H9 (cell line): ENCODE measurements around the gene PARP1. TPM values are rescaled to one million over a fixed set of nuclear protein-coding genes. Genes with fewer than 3 reads are reported as not detected.

Experiments used
- DNase-seq: peaks from one replicate; pipeline ENCODE4 v3.0.0-alpha.2; 2017
- H2AFZ ChIP-seq: one replicate; pipeline ENCODE4 v1.6.1; 2013; ENCODE audit warnings: mild to moderate bottlenecking, low read length, control low read depth, moderate library complexity
- H2AK5ac ChIP-seq: 2 replicates; pipeline ENCODE4 v1.6.1; 2013; ENCODE audit warnings: low read length, control low read depth, mixed read lengths; ENCODE audit not compliant: insufficient read length
- H2BK120ac ChIP-seq: one replicate; pipeline ENCODE4 v1.6.1; 2013; ENCODE audit warnings: low read depth, mild to moderate bottlenecking, low read length, control low read depth, inconsistent platforms; ENCODE audit not compliant: poor library complexity, severe bottlenecking
- H2BK12ac ChIP-seq: 2 replicates; pipeline ENCODE4 v1.6.1; 2013; ENCODE audit warnings: low read length, control low read depth, mixed read lengths, low read depth; ENCODE audit not compliant: insufficient read length
- H2BK15ac ChIP-seq: 2 replicates; pipeline ENCODE4 v1.6.1; 2013; ENCODE audit warnings: low read depth, low read length, control low read depth
- H2BK20ac ChIP-seq: one replicate; pipeline ENCODE4 v1.6.1; 2013; ENCODE audit warnings: low read depth, mild to moderate bottlenecking, low read length, control low read depth, inconsistent platforms; ENCODE audit not compliant: poor library complexity, severe bottlenecking
- H2BK5ac ChIP-seq: 2 replicates; pipeline ENCODE4 v1.6.1; 2013; ENCODE audit warnings: low read length, control low read depth, mixed read lengths; ENCODE audit not compliant: insufficient read length
- H3K14ac ChIP-seq: 2 replicates; pipeline ENCODE4 v1.6.1; 2013; ENCODE audit warnings: low read length, control low read depth; ENCODE audit not compliant: insufficient read depth
- H3K18ac ChIP-seq: 2 replicates; pipeline ENCODE4 v1.6.1; 2013; ENCODE audit warnings: low read depth, mild to moderate bottlenecking, mixed read lengths, low read length, control low read depth; ENCODE audit not compliant: insufficient read length
- H3K23ac ChIP-seq: 2 replicates; pipeline ENCODE4 v1.6.1; 2013; ENCODE audit warnings: low read length, control low read depth, mixed read lengths, low read depth; ENCODE audit not compliant: insufficient read length
- H3K23me2 ChIP-seq: 2 replicates; pipeline ENCODE4 v1.6.1; 2013; ENCODE audit warnings: low read depth, mild to moderate bottlenecking, mixed read lengths, low read length, control low read depth; ENCODE audit not compliant: insufficient read length, poor library complexity, severe bottlenecking
- H3K27ac ChIP-seq: 2 replicates; pipeline ENCODE4 v1.5.1; 2013; ENCODE audit warnings: low read length, control low read depth, mixed read lengths, low read depth; ENCODE audit not compliant: insufficient read length
- H3K27me3 ChIP-seq: 2 replicates; pipeline ENCODE4 v1.6.1; 2013; ENCODE audit warnings: low read length, control low read depth, inconsistent platforms; ENCODE audit not compliant: insufficient read depth
- H3K4ac ChIP-seq: 2 replicates; pipeline ENCODE4 v1.6.1; 2013; ENCODE audit warnings: low read depth, mild to moderate bottlenecking, control low read depth, inconsistent platforms, low read length, moderate library complexity
- H3K4me1 ChIP-seq: 2 replicates; pipeline ENCODE4 v1.6.1; 2013; ENCODE audit warnings: low read length, control low read depth, inconsistent platforms; ENCODE audit not compliant: insufficient read depth
- H3K4me2 ChIP-seq: 2 replicates; pipeline ENCODE4 v1.6.1; 2013; ENCODE audit warnings: low read length, control low read depth, mixed read lengths; ENCODE audit not compliant: insufficient read length, insufficient read depth
- H3K56ac ChIP-seq: 2 replicates; pipeline ENCODE4 v1.6.1; 2013; ENCODE audit warnings: low read depth, mild to moderate bottlenecking, mixed read lengths, low read length, control low read depth; ENCODE audit not compliant: insufficient read length
- H3K79me1 ChIP-seq: 2 replicates; pipeline ENCODE4 v1.6.1; 2013; ENCODE audit warnings: low read depth, mild to moderate bottlenecking, moderate library complexity, low read length, control low read depth, inconsistent platforms; ENCODE audit not compliant: insufficient read depth, poor library complexity, severe bottlenecking
- H3K79me2 ChIP-seq: 2 replicates; pipeline ENCODE4 v1.6.1; 2013; ENCODE audit warnings: low read length, control low read depth, inconsistent platforms; ENCODE audit not compliant: insufficient read depth
- H3K9ac ChIP-seq: 2 replicates; pipeline ENCODE4 v1.6.1; 2013; ENCODE audit warnings: low read length, control low read depth, mixed read lengths; ENCODE audit not compliant: insufficient read length; ENCODE audit errors: extremely low read depth
- H3K9me3 ChIP-seq: one replicate; pipeline ENCODE4 v1.6.1; 2013; ENCODE audit warnings: low read depth, low read length, inconsistent platforms; ENCODE audit not compliant: control insufficient read depth
- H3T11ph ChIP-seq: one replicate; pipeline ENCODE4 v1.6.1; 2013; ENCODE audit warnings: mild to moderate bottlenecking, low read length, control low read depth, inconsistent platforms
- H4K20me1 ChIP-seq: one replicate; pipeline ENCODE4 v1.6.1; 2013; ENCODE audit not compliant: control insufficient read depth, insufficient read length, insufficient read depth
- H4K5ac ChIP-seq: 2 replicates; pipeline ENCODE4 v1.6.1; 2013; ENCODE audit warnings: low read depth, mild to moderate bottlenecking, mixed read lengths, low read length, control low read depth; ENCODE audit not compliant: insufficient read length
- H4K8ac ChIP-seq: replicated peaks from 2 replicates; pipeline ENCODE4 v1.6.1; 2013; ENCODE audit warnings: low read length, control low read depth, mixed read lengths, low read depth; ENCODE audit not compliant: insufficient read length
- H4K91ac ChIP-seq: 2 replicates; pipeline ENCODE4 v1.6.1; 2013; ENCODE audit warnings: low read depth, mild to moderate bottlenecking, moderate library complexity, mixed read lengths, low read length, control low read depth; ENCODE audit not compliant: insufficient read length
- H3K27ac Mint-ChIP-seq, 3 experiments: 2 replicates in 2 of 3; 3 replicates in 1 of 3; pipeline ENCODE4 v1.8.0; 2020 to 2021; ENCODE audit warnings: mixed read lengths in 3 of 3, mild to moderate bottlenecking in 1 of 3, moderate library complexity in 1 of 3
- H3K27me3 Mint-ChIP-seq: 2 replicates; pipeline ENCODE4 v1.8.0; 2021; ENCODE audit warnings: low read depth, mild to moderate bottlenecking, moderate library complexity, mixed read lengths
- H3K36me3 Mint-ChIP-seq, 3 experiments: 2 replicates in 2 of 3; 3 replicates in 1 of 3; pipeline ENCODE4 v1.8.0; 2020 to 2021; ENCODE audit warnings: low read depth in 3 of 3, mixed read lengths in 3 of 3; ENCODE audit not compliant: insufficient read depth in 1 of 3
- H3K4me1 Mint-ChIP-seq, 2 experiments: 2 replicates each; pipeline ENCODE4 v1.8.0; 2020; ENCODE audit warnings: mixed read lengths in 2 of 2
- H3K4me3 Mint-ChIP-seq, 2 experiments: 2 replicates in 1 of 2; 3 replicates in 1 of 2; pipeline ENCODE4 v1.8.0; 2020 to 2021; ENCODE audit warnings: mild to moderate bottlenecking in 2 of 2, mixed read lengths in 2 of 2, moderate library complexity in 1 of 2
- H3K9me3 Mint-ChIP-seq, 2 experiments: 2 replicates in 1 of 2; 3 replicates in 1 of 2; pipeline ENCODE4 v1.8.0; 2020; ENCODE audit warnings: mild to moderate bottlenecking in 2 of 2, mixed read lengths in 2 of 2, moderate library complexity in 1 of 2
- WGBS: extraction: QIAGEN DNeasy Blood & Tissue Kit; methylation state at CpG from one replicate; pipeline ENCODE4 v1.1.7; 2013; ENCODE audit warnings: missing lambda C conversion rate, low lambda C conversion rate, mixed read lengths; ENCODE audit not compliant: insufficient read length; ENCODE audit errors: extremely low coverage; 5-methylcytosine and 5-hydroxymethylcytosine counted together
- total RNA-seq: library from RNA; stranded (reverse); gene quantifications from 2 replicates; pipeline ENCODE4 v1.2.1, GENCODE V29; 2021
- TF ChIP-seq, protein P1 (sequence below): fragments of 200-600 bp; sonication (generic); conservative IDR thresholded peaks from 3 replicates; pipeline ENCODE4 v1.8.0; 2021; ENCODE audit warnings: antibody characterized with exemption, mild to moderate bottlenecking

The PARP1 gene
- total RNA-seq, 1 experiment from 2014 or later: 337 TPM

DNA sequence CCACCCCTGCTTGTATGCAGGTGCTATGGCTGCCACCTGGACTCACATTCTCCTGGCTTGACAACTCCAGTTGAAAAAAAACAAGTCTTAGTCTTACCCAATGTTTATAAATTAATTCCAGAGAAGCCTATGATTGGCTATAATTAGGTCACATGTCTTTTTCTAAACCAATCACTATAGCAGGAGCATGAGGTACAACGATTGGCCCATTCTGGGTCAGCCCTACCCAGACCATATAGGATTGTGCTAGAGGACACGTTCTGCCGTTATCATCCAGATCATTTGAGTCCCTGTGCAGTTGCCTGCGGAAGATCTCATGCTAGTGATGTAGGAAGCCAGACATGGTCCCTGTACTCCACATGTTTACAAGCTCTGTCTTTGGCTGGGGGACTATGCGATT is 41.9 kb upstream of the PARP1 start:
- H3K4me3 Mint-ChIP-seq: no peak overlapping the region
- Histone ChIP-seq H4K91ac (no peak overlapping the region), H2BK15ac (no peak overlapping the region), H2BK20ac (no peak overlapping the region), H3K56ac (no peak overlapping the region), H3K14ac (no peak overlapping the region), H3K9me3 (no peaks in the 10 kb centered on the region), H3K79me1 (no peaks in the 10 kb centered on the region), H2BK120ac (no peak overlapping the region), H3T11ph (no peak overlapping the region), H3K27me3 (no peaks in the 10 kb centered on the region), H2BK12ac (no peak overlapping the region), H4K8ac (no peak overlapping the region), H3K4me2 (no peak overlapping the region), H3K23ac (no peak overlapping the region), H2AFZ (no peak overlapping the region), H3K79me2 (no peaks in the 10 kb centered on the region), H3K27ac (no peak overlapping the region), H2BK5ac (no peak overlapping the region), H4K20me1 (no peaks in the 10 kb centered on the region), H3K18ac (no peak overlapping the region), H3K4ac (no peak overlapping the region), H3K9ac (no peak overlapping the region), H3K23me2 (no peaks in the 10 kb centered on the region), H4K5ac (no peak overlapping the region), H2AK5ac (no peak overlapping the region), H3K4me1 (no peaks in the 10 kb centered on the region; the same call in 1 of the 2 replicates)
- H3K4me1 Mint-ChIP-seq: peaks cover 25 to 28% of the 10 kb centered on the region in 2 experiments
- TF ChIP-seq, protein P1, sequence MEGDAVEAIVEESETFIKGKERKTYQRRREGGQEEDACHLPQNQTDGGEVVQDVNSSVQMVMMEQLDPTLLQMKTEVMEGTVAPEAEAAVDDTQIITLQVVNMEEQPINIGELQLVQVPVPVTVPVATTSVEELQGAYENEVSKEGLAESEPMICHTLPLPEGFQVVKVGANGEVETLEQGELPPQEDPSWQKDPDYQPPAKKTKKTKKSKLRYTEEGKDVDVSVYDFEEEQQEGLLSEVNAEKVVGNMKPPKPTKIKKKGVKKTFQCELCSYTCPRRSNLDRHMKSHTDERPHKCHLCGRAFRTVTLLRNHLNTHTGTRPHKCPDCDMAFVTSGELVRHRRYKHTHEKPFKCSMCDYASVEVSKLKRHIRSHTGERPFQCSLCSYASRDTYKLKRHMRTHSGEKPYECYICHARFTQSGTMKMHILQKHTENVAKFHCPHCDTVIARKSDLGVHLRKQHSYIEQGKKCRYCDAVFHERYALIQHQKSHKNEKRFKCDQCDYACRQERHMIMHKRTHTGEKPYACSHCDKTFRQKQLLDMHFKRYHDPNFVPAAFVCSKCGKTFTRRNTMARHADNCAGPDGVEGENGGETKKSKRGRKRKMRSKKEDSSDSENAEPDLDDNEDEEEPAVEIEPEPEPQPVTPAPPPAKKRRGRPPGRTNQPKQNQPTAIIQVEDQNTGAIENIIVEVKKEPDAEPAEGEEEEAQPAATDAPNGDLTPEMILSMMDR: no peak
- no peaks in the 10 kb centered on the region for H3K9me3 Mint-ChIP-seq
- peak overlapping the region in 1 of 3 experiments; percentile 79; a peak in 1 of 7 replicates for H3K27ac Mint-ChIP-seq
- DNase-seq: no peak
- H3K27me3 Mint-ChIP-seq: peaks cover 1% of the 10 kb centered on the region; the same call in 1 of the 2 replicates
- no CpG with 5 or more reads among the region's 5 CpGs for WGBS
- H3K36me3 Mint-ChIP-seq: no peaks in the 10 kb centered on the region
